GM21723 (cell line): ENCODE measurements around the gene NFKBIZ.

Experiments used
- ATAC-seq: cut with Tn5 transposase; IDR thresholded peaks from one replicate; pipeline ENCODE4 v1.9.1; 2021; ENCODE audit warnings: mild to moderate bottlenecking, moderate library complexity; ENCODE audit not compliant: unreplicated experiment

The NFKBIZ gene

GRCh38 chr3:101848754-101849713, at the start of gene NFKBIZ:
NFKBIZ (plus strand) TSS chr3:101849514; CDS start chr3:101849629, 115 bp downstream.
- ATAC-seq = peak; percentile 77

GRCh38 chr3:101801174-101801573, 48.1 kb upstream of the NFKBIZ start:
- no peak for ATAC-seq

- no peak for ATAC-seq
Observed at GRCh38 chr3:101802179-101802578, 47.1 kb upstream of the NFKBIZ start.

- ATAC-seq = peak; percentile 95
Observed at GRCh38 chr3:101803173-101803782, 46.0 kb upstream of the NFKBIZ start.

GRCh38 chr3:101803939-101804338, 45.4 kb upstream of the NFKBIZ start:
- no peak for ATAC-seq

GRCh38 chr3:101806491-101806890, 42.8 kb upstream of the NFKBIZ start:
- no peak for ATAC-seq

GRCh38 chr3:101807888-101808287, 41.4 kb upstream of the NFKBIZ start:
- ATAC-seq = peak; percentile 67

- ATAC-seq = peak; percentile 36
Observed at GRCh38 chr3:101809178-101810021, 39.9 kb upstream of the NFKBIZ start.

- no peak for ATAC-seq
Observed at GRCh38 chr3:101810022-101810418, 39.3 kb upstream of the NFKBIZ start.

- no peak for ATAC-seq
Observed at GRCh38 chr3:101811875-101812274, 37.4 kb upstream of the NFKBIZ start.

GRCh38 chr3:101812895-101813294, 36.4 kb upstream of the NFKBIZ start:
- ATAC-seq = no peak

- ATAC-seq = no peak
Observed at GRCh38 chr3:101813817-101814440, 35.4 kb upstream of the NFKBIZ start.

GRCh38 chr3:101814835-101815234, 34.5 kb upstream of the NFKBIZ start:
- no peak for ATAC-seq

GRCh38 chr3:101816215-101817149, 32.8 kb upstream of the NFKBIZ start:
- no peak for ATAC-seq

GRCh38 chr3:101817992-101818391, 31.3 kb upstream of the NFKBIZ start:
- peak; percentile 53 for ATAC-seq

- no peak for ATAC-seq
Observed at GRCh38 chr3:101819649-101820206, 29.6 kb upstream of the NFKBIZ start.

- no peak for ATAC-seq
Observed at GRCh38 chr3:101821503-101821902, 27.8 kb upstream of the NFKBIZ start.

GRCh38 chr3:101823525-101823924, 25.8 kb upstream of the NFKBIZ start:
- no peak for ATAC-seq

GRCh38 chr3:101824702-101825101, 24.6 kb upstream of the NFKBIZ start:
- ATAC-seq = no peak
